Fibroblast of lung (primary cell): ENCODE measurements around the gene PDE4D. TPM values are rescaled to one million over a fixed set of nuclear protein-coding genes. Genes with fewer than 3 reads are reported as not detected.

Experiments
- DNase-seq, 2 donors: peaks; one replicate each; pipeline versions ENCODE4 v3.0.0 to v3.0.0-alpha.2; 2010; ENCODE audit warnings: low read depth in 2 of 2
- H2AFZ ChIP-seq: 2 replicates; pipeline ENCODE4 v1.5.1; 2012; ENCODE audit warnings: low read length, control low read depth, inconsistent platforms
- H3K27ac ChIP-seq: 2 replicates; pipeline ENCODE4 v1.5.1; 2011; ENCODE audit warnings: low read length, control low read depth; ENCODE audit not compliant: insufficient read depth
- H3K27me3 ChIP-seq: 2 replicates; pipeline ENCODE4 v1.5.1; 2011; ENCODE audit warnings: mild to moderate bottlenecking, low read length; ENCODE audit not compliant: control insufficient read depth, insufficient read depth
- H3K36me3 ChIP-seq: 2 replicates; pipeline ENCODE4 v1.5.1; 2011; ENCODE audit warnings: low read length; ENCODE audit not compliant: control insufficient read depth, insufficient read depth
- H3K4me1 ChIP-seq: 2 replicates; pipeline ENCODE4 v1.5.1; 2011; ENCODE audit warnings: low read length; ENCODE audit not compliant: control insufficient read depth, insufficient read depth; ENCODE audit errors: extremely low read depth
- H3K4me2 ChIP-seq: 2 replicates; pipeline ENCODE4 v1.5.1; 2011; ENCODE audit warnings: low read length, control low read depth; ENCODE audit not compliant: insufficient read depth; ENCODE audit errors: extremely low read depth
- H3K4me3 ChIP-seq, 4 experiments: fragments of 200-600 bp in 1 of 4; sonication (generic) in 1 of 4; replicated peaks in 1 of 4; 2 replicates each; pipeline ENCODE4 v1.5.1; 2011 to 2016; ENCODE audit warnings: low read length in 4 of 4, low read depth in 3 of 4, mild to moderate bottlenecking in 3 of 4, control low read depth in 2 of 4, inconsistent platforms in 1 of 4, mixed read lengths in 1 of 4; ENCODE audit not compliant: insufficient read depth in 1 of 4; ENCODE audit errors: control extremely low read depth in 1 of 4
- H3K79me2 ChIP-seq: 2 replicates; pipeline ENCODE4 v1.5.1; 2012; ENCODE audit warnings: mild to moderate bottlenecking, low read length, inconsistent platforms; ENCODE audit not compliant: control insufficient read depth, insufficient read depth
- H3K9ac ChIP-seq: 2 replicates; pipeline ENCODE4 v1.5.1; 2011; ENCODE audit warnings: mild to moderate bottlenecking, low read length, control low read depth; ENCODE audit not compliant: insufficient read depth
- H3K9me3 ChIP-seq: 2 replicates; pipeline ENCODE4 v1.5.1; 2012; ENCODE audit warnings: low read depth, low read length; ENCODE audit not compliant: control insufficient read depth, insufficient read depth
- H4K20me1 ChIP-seq: 2 replicates; pipeline ENCODE4 v1.5.1; 2011; ENCODE audit warnings: low read length; ENCODE audit not compliant: control insufficient read depth, insufficient read depth; ENCODE audit errors: extremely low read depth
- EZH2 ChIP-seq: IDR thresholded peaks from 2 replicates; pipeline ENCODE4 v1.5.1; 2012; ENCODE audit warnings: low read length, control low read depth, mild to moderate bottlenecking; ENCODE audit errors: missing control alignments
- polyA plus RNA-seq, 2 donors: library from polyadenylated mRNA; depleted of rRNA in 1 of 2; stranded (reverse) in 1 of 2; unstranded in 1 of 2; fragments of >200 nt; gene quantifications; 2 replicates each; pipeline ENCODE4 v1.2.1, GENCODE V29; 2011 to 2012; ENCODE audit warnings: missing spikeins in 1 of 2
- total RNA-seq: library from RNA; depleted of rRNA; stranded (reverse); fragments of >200 nt; gene quantifications from 2 replicates; pipeline ENCODE4 v1.2.1, GENCODE V29; 2014
- TF ChIP-seq, protein P1 (sequence below), 2 donors: IDR thresholded peaks in 1 of 2; conservative IDR thresholded peaks in 1 of 2; 1 replicate in 1 of 2; 2 replicates in 1 of 2; pipeline ENCODE4 v1.5.1; 2011 to 2012; ENCODE audit warnings: low read length in 2 of 2, control low read depth in 1 of 2, inconsistent platforms in 1 of 2, low read depth in 1 of 2, mild to moderate bottlenecking in 1 of 2

The PDE4D gene
- total and polyA plus RNA-seq, 2 donors (not counting 1 experiment from before 2014, with no cell fraction given) = 2.1 to 8.3 TPM

DNA sequence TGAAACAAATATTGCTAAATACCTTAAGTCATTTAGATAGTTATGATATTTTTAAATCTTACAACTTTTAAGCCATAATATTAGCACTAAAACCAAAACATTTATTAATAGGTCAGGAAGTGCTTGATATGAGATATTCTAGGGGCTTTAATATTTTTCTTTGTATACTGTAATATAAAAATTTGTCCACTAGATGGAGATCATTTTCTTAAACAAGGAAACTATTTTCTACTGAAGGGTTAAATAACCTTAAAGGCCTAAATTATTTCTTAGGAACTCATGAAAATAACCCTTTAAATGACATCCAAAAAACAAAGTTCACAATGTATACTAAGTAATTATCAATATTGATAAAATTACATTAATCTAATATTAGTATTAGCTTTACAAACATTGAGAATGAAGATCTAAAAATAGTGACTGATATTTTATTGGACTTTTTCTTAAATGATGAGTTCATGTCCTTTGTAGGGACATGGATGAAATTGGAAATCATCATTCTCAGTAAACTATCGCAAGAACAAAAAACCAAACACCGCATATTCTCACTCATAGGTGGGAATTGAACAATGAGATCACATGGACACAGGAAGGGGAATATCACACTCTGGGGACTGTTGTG, 675.0 kb downstream of the PDE4D start:
- Histone ChIP-seq H3K4me3 (no peak overlapping the region), H3K27me3 (no peaks in the 10 kb centered on the region), H3K9ac (no peak overlapping the region), H2AFZ (no peak overlapping the region), H3K4me2 (no peak overlapping the region), H4K20me1 (no peaks in the 10 kb centered on the region), H3K27ac (no peak overlapping the region), H3K79me2 (no peaks in the 10 kb centered on the region), H3K9me3 (no peaks in the 10 kb centered on the region), H3K4me1 (no peaks in the 10 kb centered on the region), H3K36me3 (no peaks in the 10 kb centered on the region)
- no peak for TF ChIP-seq EZH2
- TF ChIP-seq, protein P1, sequence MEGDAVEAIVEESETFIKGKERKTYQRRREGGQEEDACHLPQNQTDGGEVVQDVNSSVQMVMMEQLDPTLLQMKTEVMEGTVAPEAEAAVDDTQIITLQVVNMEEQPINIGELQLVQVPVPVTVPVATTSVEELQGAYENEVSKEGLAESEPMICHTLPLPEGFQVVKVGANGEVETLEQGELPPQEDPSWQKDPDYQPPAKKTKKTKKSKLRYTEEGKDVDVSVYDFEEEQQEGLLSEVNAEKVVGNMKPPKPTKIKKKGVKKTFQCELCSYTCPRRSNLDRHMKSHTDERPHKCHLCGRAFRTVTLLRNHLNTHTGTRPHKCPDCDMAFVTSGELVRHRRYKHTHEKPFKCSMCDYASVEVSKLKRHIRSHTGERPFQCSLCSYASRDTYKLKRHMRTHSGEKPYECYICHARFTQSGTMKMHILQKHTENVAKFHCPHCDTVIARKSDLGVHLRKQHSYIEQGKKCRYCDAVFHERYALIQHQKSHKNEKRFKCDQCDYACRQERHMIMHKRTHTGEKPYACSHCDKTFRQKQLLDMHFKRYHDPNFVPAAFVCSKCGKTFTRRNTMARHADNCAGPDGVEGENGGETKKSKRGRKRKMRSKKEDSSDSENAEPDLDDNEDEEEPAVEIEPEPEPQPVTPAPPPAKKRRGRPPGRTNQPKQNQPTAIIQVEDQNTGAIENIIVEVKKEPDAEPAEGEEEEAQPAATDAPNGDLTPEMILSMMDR (conservative IDR thresholded peaks at IDR 0.05 in 1 of 2, IDR thresholded peaks at IDR 0.05 in 1 of 2; ENCODE audit: low read depth in 1 of 2, low read length in 2 of 2) = peak in 1 of 2 donors; percentile 13
- peak in 1 of 2 donors; percentile 47 for DNase-seq

DNA sequence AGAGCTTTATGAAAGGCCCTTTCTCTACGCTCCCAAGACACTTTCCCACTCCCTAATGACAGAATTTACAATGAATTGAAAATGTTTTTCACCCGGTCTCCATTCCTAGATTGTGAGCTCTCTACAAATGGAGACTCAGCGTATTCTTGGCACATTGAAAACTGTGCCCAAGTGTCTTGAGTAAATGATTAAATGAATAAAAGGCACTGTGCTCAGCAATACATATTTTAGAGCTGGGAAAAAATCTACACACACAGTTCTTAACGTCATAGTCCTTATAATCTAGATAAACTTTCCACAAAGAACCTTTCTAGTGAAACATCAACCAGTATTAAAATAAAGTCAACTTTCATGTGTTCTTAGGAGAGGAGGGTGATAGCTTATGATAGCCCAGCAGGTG, 676.7 kb downstream of the PDE4D start:
- Histone ChIP-seq H3K4me2 (no peak overlapping the region), H2AFZ (no peak overlapping the region), H4K20me1 (no peaks in the 10 kb centered on the region), H3K9me3 (no peaks in the 10 kb centered on the region), H3K4me3 (no peak overlapping the region), H3K27me3 (no peaks in the 10 kb centered on the region), H3K36me3 (no peaks in the 10 kb centered on the region), H3K27ac (no peak overlapping the region), H3K4me1 (no peaks in the 10 kb centered on the region), H3K9ac (no peak overlapping the region), H3K79me2 (no peaks in the 10 kb centered on the region)
- DNase-seq = no peak
- TF ChIP-seq, protein P1 (conservative IDR thresholded peaks at IDR 0.05 in 1 of 2, IDR thresholded peaks at IDR 0.05 in 1 of 2; ENCODE audit: low read depth in 1 of 2, low read length in 2 of 2) = no peak
- TF ChIP-seq EZH2 = no peak

DNA sequence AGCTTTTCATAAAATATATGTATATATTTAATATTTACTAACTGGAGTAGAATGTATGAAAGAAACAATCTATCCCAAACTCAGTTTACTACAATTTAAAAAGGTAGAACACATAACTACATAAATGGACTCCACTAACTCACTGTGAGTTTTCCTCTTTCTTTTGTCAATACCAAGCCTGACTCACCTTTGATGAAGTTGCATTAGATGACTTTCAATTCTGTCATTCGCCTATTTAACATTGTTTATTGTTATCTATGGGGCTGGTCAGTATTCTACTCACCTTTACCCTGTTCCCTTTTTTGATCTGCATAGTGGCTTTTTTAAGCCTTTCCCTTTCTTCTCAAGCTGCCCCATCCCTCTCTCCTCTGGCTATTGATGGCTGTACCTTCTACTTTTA, 680.9 kb downstream of the PDE4D start:
- no peaks in the 10 kb centered on the region for H3K27me3 ChIP-seq
- no peak overlapping the region for H3K4me3 ChIP-seq
- TF ChIP-seq, protein P1 (conservative IDR thresholded peaks at IDR 0.05 in 1 of 2, IDR thresholded peaks at IDR 0.05 in 1 of 2; ENCODE audit: low read depth in 1 of 2, low read length in 2 of 2) = no peak
- TF ChIP-seq EZH2 = no peak
- DNase-seq = no peak
- no peak overlapping the region for H3K27ac ChIP-seq
- H3K4me1 ChIP-seq = no peaks in the 10 kb centered on the region
- H2AFZ ChIP-seq = no peak overlapping the region
- H3K4me2 ChIP-seq = no peak overlapping the region
- no peaks in the 10 kb centered on the region for H3K9me3 ChIP-seq
- H3K79me2 ChIP-seq = no peaks in the 10 kb centered on the region
- H3K9ac ChIP-seq = no peak overlapping the region
- H3K36me3 ChIP-seq = no peaks in the 10 kb centered on the region
- no peaks in the 10 kb centered on the region for H4K20me1 ChIP-seq
